K562 (cell line): ENCODE data around the gene AGRN. TPM values are rescaled to one million over a fixed set of nuclear protein-coding genes. Genes with fewer than 3 reads are reported as not detected.
A peak's percentile ranks its signal among the peaks of the same experiment; 100 is the strongest.

Source experiments
- BHLHE40 ChIP-seq: IDR thresholded peaks from 2 replicates; pipeline ENCODE4 v1.6.1; 2011; ENCODE audit warnings: low read length, improper control_type of control experiment
- CCNT2 ChIP-seq: IDR thresholded peaks from 2 replicates; pipeline ENCODE4 v1.6.1; 2011; ENCODE audit warnings: borderline replicate concordance, low read depth, mild to moderate bottlenecking, moderate library complexity, mixed read lengths, low read length; ENCODE audit not compliant: insufficient read length; ENCODE audit errors: extremely low read depth
- E2F4 ChIP-seq: sonication (generic); formaldehyde crosslinking; IDR thresholded peaks from 2 replicates; pipeline ENCODE4 v1.8.0; 2022; ENCODE audit warnings: mild to moderate bottlenecking, low read depth, missing genetic modification reagents
- EHMT2 ChIP-seq: fragments of 450-650 bp; IDR thresholded peaks from 2 replicates; pipeline ENCODE4 v1.6.1; 2018; ENCODE audit warnings: antibody characterized with exemption
- KAT2B ChIP-seq: IDR thresholded peaks from one replicate; pipeline ENCODE4 v1.6.1; 2012; ENCODE audit warnings: low read depth, mild to moderate bottlenecking, control low read depth, inconsistent platforms, low read length, moderate library complexity
- KDM2B ChIP-seq: fragments of 250-450 bp; sonication (Bioruptor Pico); IDR thresholded peaks from 2 replicates; pipeline ENCODE4 v1.8.0; 2021; ENCODE audit warnings: mild to moderate bottlenecking, moderate library complexity
- KDM5B ChIP-seq: fragments of 200-600 bp; sonication (generic); IDR thresholded peaks from 2 replicates; pipeline ENCODE4 v1.6.1; 2012; ENCODE audit warnings: low read depth, mild to moderate bottlenecking, moderate library complexity, low read length, control low read depth, inconsistent platforms; ENCODE audit not compliant: insufficient replicate concordance
- MXD1 ChIP-seq: fragments of 250-450 bp; sonication (Bioruptor Pico); IDR thresholded peaks from 2 replicates; pipeline ENCODE4 v1.8.0; 2021; ENCODE audit warnings: borderline replicate concordance, mild to moderate bottlenecking, moderate library complexity; ENCODE audit not compliant: poor library complexity, severe bottlenecking
- PKNOX1 ChIP-seq: fragments of 450-650 bp; IDR thresholded peaks from 2 replicates; pipeline ENCODE4 v1.6.1; 2016
- POLR2AphosphoS5 ChIP-seq: IDR thresholded peaks from 2 replicates; pipeline ENCODE4 v1.6.1; 2011; ENCODE audit warnings: mild to moderate bottlenecking, low read depth, low read length, moderate library complexity; ENCODE audit not compliant: control insufficient read depth, insufficient read depth
- RBBP5 ChIP-seq: fragments of 200-600 bp; sonication (generic); IDR thresholded peaks from 2 replicates; pipeline ENCODE4 v1.6.1; 2012; ENCODE audit warnings: borderline replicate concordance, mild to moderate bottlenecking, low read length, control low read depth, inconsistent platforms; ENCODE audit not compliant: insufficient read depth, poor library complexity, severe bottlenecking
- RBM17 ChIP-seq: fragments of 200-400 bp; formaldehyde crosslinking; IDR thresholded peaks from 2 replicates; pipeline ENCODE4 v1.6.1; 2017; ENCODE audit warnings: low read depth, mild to moderate bottlenecking, low read length, borderline replicate concordance
- SNRNP70 ChIP-seq: fragments of 200-400 bp; formaldehyde crosslinking; optimal IDR thresholded peaks from 2 replicates; pipeline ENCODE3; 2017; ENCODE audit warnings: low read depth, low read length
- TCF15 ChIP-seq: fragments of 250-450 bp; sonication (Bioruptor Pico); IDR thresholded peaks from 2 replicates; pipeline ENCODE4 v1.8.0; 2022; ENCODE audit warnings: moderate library complexity, mild to moderate bottlenecking, inconsistent platforms
- UBTF ChIP-seq, 2 experiments: IDR thresholded peaks; 2 replicates each; pipeline ENCODE4 v1.6.1; 2012; ENCODE audit warnings: improper control_type of control experiment in 2 of 2, low read depth in 2 of 2, low read length in 2 of 2, borderline replicate concordance in 1 of 2
- XRCC5 ChIP-seq: fragments of 200-400 bp; formaldehyde crosslinking; IDR thresholded peaks from 2 replicates; pipeline ENCODE4 v1.6.1; 2017; ENCODE audit warnings: low read depth, mild to moderate bottlenecking, low read length
- YY1 ChIP-seq, 3 experiments: IDR thresholded peaks; 2 replicates each; pipeline ENCODE4 v1.6.1; 2011; ENCODE audit warnings: low read length in 2 of 3, mild to moderate bottlenecking in 2 of 3, moderate library complexity in 2 of 3, borderline replicate concordance in 1 of 3, control low read depth in 1 of 3, low read depth in 1 of 3; ENCODE audit not compliant: insufficient read depth in 3 of 3, insufficient replicate concordance in 2 of 3, control insufficient read depth in 1 of 3, insufficient read length in 1 of 3; ENCODE audit errors: extremely low read depth in 1 of 3
- ZC3H11A ChIP-seq: IDR thresholded peaks from 2 replicates; pipeline ENCODE4 v1.6.1; 2012; ENCODE audit warnings: low read depth, low read length, improper control_type of control experiment
- ZNF311 ChIP-seq: fragments of 250-450 bp; sonication (Bioruptor Pico); IDR thresholded peaks from 2 replicates; pipeline ENCODE4 v1.4.0; 2020; ENCODE audit warnings: mild to moderate bottlenecking, moderate library complexity
- ZSCAN32 ChIP-seq: fragments of 450-650 bp; formaldehyde crosslinking; IDR thresholded peaks from 2 replicates; pipeline ENCODE4 v1.4.0; 2020; ENCODE audit warnings: mild to moderate bottlenecking, moderate library complexity
- polyA plus RNA-seq, 8 experiments: library from polyadenylated mRNA; depleted of rRNA in 4 of 8; stranded (reverse) in 5 of 8; unstranded in 3 of 8; fragments of >200 nt; fragmentation: Nextera tagmentation in 2 of 8; fragmentation: Illumina TruSeq in 1 of 8; extraction: Ambion mirVana in 2 of 8; extraction: Trizol in 1 of 8; gene quantifications; 2 replicates each; pipeline versions ENCODE4 v1.2.1 to v1.2.3, GENCODE V29; 2011 to 2014; ENCODE audit warnings: inconsistent platforms in 1 of 8, missing spikeins in 1 of 8
- total RNA-seq, 7 experiments: library from RNA; depleted of rRNA in 6 of 7; stranded (reverse); fragments of >200 nt in 6 of 7; fragmentation: Illumina TruSeq in 2 of 7; extraction: Trizol in 2 of 7; gene quantifications; 2 replicates each; pipeline versions ENCODE4 v1.2.1 to v1.2.3, GENCODE V29; 2011 to 2021; ENCODE audit warnings: low replicate concordance in 1 of 7

The AGRN gene
- total and polyA plus RNA-seq, 9 of the 15 experiments (the other 6 are each of a cell fraction or from before 2014, with no cell fraction given) = 0.04 to 111 (median 18.1) TPM

GRCh38 chr1:998995-999724 is 20.8 kb upstream of the AGRN start (continued):
- TF ChIP-seq UBTF (IDR thresholded peaks at IDR 0.05; ENCODE audit: borderline replicate concordance in 1 of 2, low read depth in 2 of 2, low read length in 2 of 2) (peak; percentile 37 to 69; a peak in 3 of 4 replicates), CCNT2 (peak; percentile 67), KAT2B (no peak), RBBP5 (peak; percentile 64), RBM17 (no peak), ZNF311 (CRISPR knock-in tag) (no peak), YY1 (IDR thresholded peaks at IDR 0.05; ENCODE audit: borderline replicate concordance in 1 of 3, control insufficient read depth in 1 of 3, extremely low read depth in 1 of 3, insufficient read depth in 3 of 3, insufficient read length in 1 of 3, insufficient replicate concordance in 2 of 3, low read depth in 1 of 3, low read length in 2 of 3) (peak in 1 of 3 experiments; percentile 41), TCF15 (no peak), KDM5B (peak; percentile 10), XRCC5 (no peak), POLR2AphosphoS5 (no peak), PKNOX1 (no peak), ZSCAN32 (no peak), MXD1 (CRISPR knock-in tag) (no peak), EHMT2 (no peak), SNRNP70 (no peak), BHLHE40 (peak; percentile 28; the same call in 1 of the 2 replicates), ZC3H11A (no peak), KDM2B (CRISPR knock-in tag) (no peak), E2F4 (CRISPR knock-in tag) (no peak)
